ENCODE data around the gene CFAP65.

The CFAP65 gene

DNA sequence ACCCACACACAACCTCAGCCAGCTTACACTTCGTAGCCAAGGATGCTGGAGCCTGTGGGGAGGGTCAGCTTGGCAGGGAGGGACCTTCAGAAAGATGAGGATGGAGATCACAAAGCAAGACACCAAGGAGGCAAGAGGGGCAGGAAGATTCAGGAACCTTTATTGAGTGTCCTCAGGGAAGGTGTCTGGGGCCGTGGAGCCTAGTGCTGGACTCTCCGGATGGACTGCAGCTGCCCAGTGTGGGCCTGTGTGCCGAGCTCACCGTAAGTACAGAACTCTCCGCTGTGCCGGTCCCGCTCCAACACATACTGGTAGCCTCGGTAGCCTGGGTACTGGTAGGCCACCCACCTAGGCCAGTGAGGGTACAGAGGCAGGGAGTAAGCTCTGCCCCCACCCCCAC lies 51.3 kb downstream of the CFAP65 start:
- no peak for DNase-seq (ENCODE audit: low read depth)

DNA sequence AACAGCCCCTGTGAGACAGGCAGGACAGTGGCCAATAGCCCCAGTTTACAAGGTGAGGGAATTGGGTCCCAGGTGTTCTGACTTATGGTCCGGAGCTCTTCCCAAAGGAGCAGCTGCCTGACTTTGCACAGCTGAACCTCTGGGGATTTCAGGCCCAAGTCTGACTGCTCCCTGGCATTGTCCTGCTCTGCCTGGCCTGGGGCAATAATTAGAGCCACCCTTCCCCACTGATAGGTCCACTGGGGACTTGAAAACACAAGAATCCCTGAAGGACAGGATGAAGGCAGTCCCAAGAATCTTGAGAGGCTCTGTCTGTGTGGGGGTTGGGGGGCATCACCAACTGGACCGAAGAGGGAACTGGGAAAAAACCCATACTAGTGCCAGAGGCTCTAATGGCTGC lies 52.7 kb downstream of the CFAP65 start:
- DNase-seq (ENCODE audit: low read depth), result no peak

DNA sequence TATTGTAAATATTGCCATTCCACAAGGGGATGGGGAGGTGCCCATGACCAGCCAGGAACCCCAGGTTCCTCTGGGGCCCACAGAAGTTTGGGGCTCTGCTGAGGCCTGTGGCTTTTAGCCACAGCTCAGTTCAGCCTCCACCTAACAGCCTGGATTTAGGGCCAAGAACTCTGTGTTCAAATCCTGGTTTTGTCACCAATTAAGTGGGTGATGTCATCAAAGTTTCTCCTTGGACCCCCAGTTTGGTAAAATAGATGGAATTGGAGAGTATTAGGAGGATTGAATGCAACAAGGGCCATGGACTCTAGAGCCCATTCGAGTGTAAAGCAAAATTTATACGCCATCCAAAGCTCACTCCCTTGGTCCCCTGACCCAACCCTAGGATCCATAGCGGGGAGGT lies 53.2 kb downstream of the CFAP65 start:
- no peak for DNase-seq (ENCODE audit: low read depth)

DNA sequence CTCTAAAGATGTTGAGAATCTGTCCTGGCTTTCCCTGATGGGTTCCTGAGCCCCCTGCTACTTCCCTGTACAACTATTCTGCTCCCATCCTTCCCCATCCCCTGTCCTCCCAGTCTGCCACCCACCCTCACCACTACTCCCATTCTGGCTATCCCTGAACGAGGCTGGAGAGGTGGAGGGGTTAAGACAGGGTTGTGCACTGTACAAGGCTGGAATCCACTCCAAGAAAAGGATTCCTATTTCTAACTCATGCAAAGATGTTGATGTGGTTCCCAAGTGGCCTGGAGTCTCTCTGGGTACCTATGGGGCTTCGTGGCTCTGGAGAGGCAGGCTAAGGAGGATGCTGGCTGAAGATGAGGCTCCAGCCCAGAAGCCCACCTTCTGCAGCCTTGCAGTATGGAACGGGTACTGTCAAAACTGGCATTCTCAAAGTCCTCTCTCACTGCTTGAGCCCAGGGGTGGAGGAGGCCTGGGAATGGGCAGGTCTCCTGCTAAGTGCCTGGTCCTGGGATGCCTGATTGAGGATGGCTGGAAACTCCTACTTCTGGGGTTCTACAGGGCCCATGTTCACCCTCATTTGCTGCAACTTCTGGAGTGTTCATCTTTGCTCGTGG lies 55.1 kb downstream of the CFAP65 start:
- DNase-seq (ENCODE audit: low read depth), result no peak

- no peak for DNase-seq (ENCODE audit: low read depth)
These were observed 55.8 kb downstream of the CFAP65 start for GRCh38 chr2:218985325-218986091.

DNA sequence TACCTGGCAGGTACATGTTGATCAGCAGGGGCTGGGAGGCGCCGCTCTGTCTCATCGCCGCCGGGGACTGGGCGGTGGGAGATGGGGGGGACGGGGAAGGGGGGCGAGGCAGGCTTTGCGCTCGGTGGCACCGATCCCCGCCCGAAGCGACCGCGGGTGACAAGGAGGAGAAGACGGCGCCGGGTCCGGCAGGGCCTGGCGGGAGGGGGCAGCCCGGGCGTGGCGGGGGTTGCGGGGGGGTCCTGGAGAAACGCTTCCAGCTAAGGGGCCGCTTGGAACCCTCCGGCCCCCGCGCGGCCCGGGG lies 56.3 kb downstream of the CFAP65 start, which contains the start of gene FEV:
Gene FEV, minus strand, starts transcription at position 164 of the 304 bp plus-strand sequence. Its CDS starts 109 bp downstream, at position 55.
- DNase-seq (ENCODE audit: low read depth), result no peak

- no peak for DNase-seq (ENCODE audit: low read depth)
These were observed 56.9 kb downstream of the CFAP65 start for GRCh38 chr2:218984239-218985020.

GRCh38 chr2:218983934-218984238 lies 57.4 kb downstream of the CFAP65 start:
- no peak for DNase-seq (ENCODE audit: low read depth)

GRCh38 chr2:218983263-218983933 lies 57.9 kb downstream of the CFAP65 start:
- DNase-seq (ENCODE audit: low read depth), result no peak

GRCh38 chr2:218982586-218983262 lies 58.6 kb downstream of the CFAP65 start:
- no peak for DNase-seq (ENCODE audit: low read depth)

GRCh38 chr2:218981881-218982585 lies 59.3 kb downstream of the CFAP65 start:
- no peak for DNase-seq (ENCODE audit: low read depth)

DNA sequence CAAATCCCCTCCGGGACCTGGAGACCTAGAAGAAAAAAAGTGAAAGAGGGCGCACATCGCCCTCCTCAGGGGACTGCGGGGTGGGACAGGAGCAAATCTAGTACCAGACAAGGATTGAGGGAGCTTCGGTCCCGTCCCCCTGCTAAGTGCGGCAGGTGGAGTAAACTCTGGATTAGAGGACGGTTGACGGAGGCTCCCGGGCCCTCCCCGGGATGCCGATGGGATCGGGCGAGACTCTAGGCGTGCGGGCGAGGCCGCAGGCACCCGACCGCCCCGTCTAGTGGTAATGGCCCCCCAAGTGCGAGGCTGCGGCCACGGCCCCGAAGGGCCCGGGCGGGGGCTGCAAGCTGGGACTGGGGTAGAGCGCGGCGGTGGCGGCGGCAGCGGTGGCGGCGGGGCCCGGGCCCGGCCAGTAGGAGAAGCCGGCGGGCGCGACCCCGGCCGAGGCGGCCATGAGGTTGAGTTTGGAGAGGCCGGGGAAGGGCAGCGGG lies 59.9 kb downstream of the CFAP65 start:
- DNase-seq (ENCODE audit: low read depth), result no peak

GRCh38 chr2:218980735-218981389 lies 60.5 kb downstream of the CFAP65 start:
- DNase-seq (ENCODE audit: low read depth), result no peak

GRCh38 chr2:218979846-218980734 lies 61.2 kb downstream of the CFAP65 start:
- peak; percentile 74 for DNase-seq (ENCODE audit: low read depth)

GRCh38 chr2:218975060-218975777 lies 66.1 kb downstream of the CFAP65 start:
- no peak for DNase-seq (ENCODE audit: low read depth)

- no peak for DNase-seq (ENCODE audit: low read depth)
These were observed 70.4 kb downstream of the CFAP65 start for GRCh38 chr2:218970894-218971293.

- peak; percentile 69 for DNase-seq (ENCODE audit: low read depth)
These were observed 77.1 kb downstream of the CFAP65 start for GRCh38 chr2:218964041-218964771.

DNA sequence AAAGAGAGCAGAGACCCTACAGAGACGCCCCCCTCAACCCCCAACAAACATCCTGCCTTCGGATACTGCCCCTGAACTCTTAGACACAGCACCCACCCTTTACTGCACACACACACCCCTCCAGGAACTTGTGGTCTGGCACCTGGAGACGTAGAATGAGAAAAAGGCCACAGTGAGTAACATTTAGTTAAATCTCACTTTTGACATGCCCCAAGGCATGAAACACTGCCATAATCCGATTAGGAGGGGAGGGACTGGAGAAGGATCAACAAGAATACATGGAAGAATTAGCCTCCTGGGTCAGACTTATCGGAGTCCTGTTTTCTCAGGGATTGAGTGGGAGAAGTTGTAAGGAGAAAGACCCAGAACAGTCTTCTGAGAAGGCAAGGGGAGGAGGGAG lies 77.7 kb downstream of the CFAP65 start:
- DNase-seq (ENCODE audit: low read depth), result no peak
